Stimulated activated CD4-positive, alpha-beta T cell treated with anti-CD3 and anti-CD28 coated beads, Interleukin-1b, Interleukin-23, amount 100 ng/mL, for 4 hours (primary cell): ENCODE measurements around the gene FABP7.

ENCODE experiments used
- DNase-seq, 2 donors: peaks; one replicate each; pipeline ENCODE4 v3.0.0-alpha.2; 2020; ENCODE audit warnings: low read depth in 2 of 2

FABP7 gene

DNA sequence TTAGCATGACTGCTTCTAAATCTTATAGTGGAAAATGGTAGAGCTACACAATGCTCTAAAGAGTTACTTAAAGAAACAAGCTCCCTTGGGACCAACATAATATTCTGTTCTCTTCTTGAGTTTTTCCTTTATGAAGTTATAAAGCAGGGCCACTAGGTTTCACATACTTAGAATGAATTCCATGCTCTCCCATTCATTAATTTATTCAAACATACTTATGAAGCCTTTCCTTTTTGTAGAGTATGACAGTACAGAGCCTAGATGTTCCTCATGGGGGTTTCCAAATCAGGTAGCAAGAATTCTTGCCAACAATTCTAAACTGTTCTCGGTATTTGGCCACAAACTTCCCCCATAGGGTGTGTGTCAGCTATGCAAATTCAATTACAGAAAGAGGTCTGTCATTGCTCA, 20.6 kb upstream of the FABP7 start:
- no peak for DNase-seq

DNA sequence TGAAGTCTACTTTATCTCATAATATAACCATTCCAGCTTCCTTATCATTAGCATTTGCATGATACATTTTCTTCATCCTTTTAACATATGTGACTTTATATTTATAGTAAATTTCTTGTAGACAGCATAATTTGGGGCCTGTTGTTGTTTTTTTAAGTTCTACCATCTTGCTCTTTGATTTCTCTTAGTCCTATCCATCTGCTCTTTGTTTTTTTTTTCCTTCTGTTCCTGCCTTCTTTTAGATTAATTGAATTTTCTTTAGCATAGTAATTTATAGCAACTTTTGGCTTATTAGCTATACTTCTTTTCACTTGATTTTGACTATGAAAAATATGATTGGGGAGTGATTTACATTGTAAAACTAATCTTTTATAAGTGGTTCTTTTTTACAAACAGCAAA, 19.2 kb upstream of the FABP7 start:
- no peak for DNase-seq

- DNase-seq: no peak
These were observed 13.3 kb upstream of the FABP7 start for GRCh38 chr6:122766256-122766655.

DNA sequence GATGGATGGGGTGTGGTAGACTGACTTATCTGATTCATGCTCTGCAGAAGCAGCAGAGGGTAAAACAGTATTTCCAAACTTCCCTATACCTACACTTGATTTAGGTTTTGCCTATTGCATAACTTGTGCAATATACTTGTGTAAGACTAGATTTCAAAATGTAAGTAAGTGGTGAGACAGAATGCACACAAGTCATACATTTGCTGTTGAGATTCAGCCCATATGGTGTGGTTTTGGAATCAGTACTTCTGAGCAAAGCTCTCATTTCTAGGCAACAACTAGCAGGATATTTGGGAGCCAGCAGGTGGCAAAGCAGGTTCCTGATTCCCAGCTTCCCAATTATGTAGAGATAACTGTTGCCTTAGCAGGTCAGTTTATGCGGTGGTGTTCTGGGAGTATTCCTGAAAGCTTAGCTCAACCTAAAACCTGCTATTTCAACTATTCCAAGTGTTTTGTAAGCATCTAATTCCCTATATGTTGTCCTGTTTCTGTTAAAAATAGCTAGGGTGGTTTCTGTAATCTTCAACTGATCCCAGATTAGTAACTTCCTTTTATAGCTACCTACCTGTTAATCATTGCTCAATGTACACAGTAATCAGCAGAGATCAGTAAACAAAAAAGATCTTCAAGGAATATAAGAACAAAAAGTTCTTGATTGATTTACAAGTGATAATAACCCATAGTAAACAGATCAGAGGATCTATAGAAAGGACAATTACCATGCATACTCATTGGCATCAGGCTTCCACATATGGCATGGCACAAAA, 8.5 kb upstream of the FABP7 start:
- no peak for DNase-seq

DNA sequence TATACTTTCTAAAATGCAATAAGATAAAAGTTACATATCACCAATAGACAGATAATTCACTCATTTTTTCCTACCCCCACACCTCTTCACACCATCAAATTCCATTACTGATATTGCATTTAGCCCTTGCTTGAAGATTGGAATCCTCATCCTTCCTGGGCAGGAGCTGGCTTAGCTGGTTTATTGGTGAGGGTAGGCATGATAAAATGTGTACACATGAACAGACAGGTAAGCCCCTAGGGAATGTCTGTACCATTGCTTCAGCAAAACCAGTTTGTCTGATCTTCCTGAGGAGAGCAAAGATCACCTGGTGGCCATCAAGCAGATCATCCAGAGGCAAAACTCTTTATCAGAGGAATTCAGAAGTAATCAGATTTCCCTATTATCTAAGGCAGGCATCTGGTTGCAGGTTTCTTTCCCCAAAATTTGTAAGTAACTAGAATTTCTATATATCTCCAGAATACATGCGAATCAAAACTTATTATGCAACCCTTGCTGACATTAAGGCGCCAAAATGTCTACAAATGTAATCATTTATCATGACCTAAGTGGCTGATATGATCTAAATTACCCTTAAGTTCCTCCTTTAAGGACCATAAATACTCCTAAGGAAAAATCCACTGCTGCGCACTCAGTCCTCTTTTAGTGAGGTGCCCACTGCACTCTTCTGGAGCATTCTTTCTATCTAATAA, 6.6 kb upstream of the FABP7 start:
- no peak for DNase-seq

DNA sequence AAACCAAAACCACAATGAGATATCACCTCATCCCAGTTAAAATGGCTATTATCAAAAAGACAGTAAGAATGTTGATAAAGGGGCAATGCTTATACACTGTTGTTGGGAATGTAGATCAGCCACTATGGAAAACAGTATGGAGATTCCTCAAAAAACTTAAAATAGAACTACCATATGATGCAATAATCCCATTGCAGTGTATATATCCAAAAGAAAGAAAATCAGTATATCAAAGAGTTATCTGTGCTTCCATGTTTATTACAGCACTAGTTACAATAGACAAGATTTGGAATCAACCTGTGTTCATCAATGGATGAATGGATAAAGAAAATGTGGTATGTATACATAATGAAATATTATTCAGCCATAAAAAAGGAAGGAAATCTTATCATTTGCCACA, 3.5 kb upstream of the FABP7 start:
- no peak for DNase-seq

DNA sequence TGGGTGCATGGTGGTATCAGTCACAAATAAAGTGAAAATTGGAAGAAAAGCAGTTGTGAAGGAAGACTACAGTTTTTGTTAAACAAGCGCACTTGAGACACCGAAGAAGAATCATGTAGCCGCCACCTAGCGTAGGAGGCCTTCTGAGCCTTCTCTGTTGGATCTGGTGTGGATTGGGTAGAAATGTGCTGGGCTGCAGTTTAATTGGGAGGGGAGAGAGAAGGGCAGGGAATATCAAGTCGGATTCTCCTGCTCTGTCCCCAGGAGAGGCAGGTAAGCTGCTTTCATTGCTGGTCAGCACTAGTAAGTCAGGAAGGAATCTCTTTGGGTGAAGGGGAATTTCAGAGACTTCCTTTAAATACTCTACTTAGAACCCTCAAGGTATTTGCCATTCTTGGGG, 1.2 kb upstream of the FABP7 start:
- no peak for DNase-seq

DNA sequence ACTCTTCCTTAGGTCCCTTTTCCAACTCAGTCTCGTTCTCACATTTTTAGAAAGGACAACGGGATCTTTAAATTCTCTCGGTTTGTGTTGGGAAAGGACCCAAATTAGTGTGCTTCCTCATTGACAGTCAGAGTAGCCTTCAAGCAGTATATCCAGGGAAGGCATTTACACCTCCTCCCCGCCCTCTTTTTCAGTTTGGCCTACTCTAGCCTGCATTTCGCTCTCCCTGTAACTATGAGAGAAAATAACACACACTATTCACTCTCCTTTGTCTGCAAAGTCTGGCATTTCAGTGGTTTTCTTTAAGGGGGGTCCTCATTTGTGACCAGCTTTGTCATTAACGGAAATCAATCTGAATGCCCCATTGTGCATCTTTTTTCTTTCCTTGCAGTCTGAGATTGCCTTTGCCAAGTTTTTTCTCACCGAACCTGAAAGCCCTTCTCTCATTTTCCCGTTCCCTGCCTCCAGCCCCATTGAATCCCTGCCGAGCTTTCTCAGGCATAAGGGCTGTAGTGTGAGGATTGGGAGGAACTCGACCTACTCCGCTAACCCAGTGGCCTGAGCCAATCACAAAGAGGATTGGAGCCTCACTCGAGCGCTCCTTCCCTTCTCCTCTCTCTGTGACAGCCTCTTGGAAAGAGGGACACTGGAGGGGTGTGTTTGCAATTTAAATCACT, 393 bp upstream of the FABP7 start:
- no peak for DNase-seq

DNA sequence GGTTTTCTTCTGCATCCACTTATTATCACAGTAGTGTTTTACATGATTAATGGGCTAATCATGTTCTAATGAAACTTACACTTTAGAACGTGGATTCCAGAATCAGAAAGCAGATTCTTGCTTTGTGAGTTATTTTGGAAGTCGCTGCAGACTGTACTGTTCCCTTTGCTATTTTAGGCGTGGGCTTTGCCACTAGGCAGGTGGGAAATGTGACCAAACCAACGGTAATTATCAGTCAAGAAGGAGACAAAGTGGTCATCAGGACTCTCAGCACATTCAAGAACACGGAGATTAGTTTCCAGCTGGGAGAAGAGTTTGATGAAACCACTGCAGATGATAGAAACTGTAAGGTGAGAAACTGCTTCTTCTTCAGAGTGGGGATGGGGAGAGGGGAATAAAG, 598 bp downstream of the FABP7 start:
- DNase-seq: no peak

DNA sequence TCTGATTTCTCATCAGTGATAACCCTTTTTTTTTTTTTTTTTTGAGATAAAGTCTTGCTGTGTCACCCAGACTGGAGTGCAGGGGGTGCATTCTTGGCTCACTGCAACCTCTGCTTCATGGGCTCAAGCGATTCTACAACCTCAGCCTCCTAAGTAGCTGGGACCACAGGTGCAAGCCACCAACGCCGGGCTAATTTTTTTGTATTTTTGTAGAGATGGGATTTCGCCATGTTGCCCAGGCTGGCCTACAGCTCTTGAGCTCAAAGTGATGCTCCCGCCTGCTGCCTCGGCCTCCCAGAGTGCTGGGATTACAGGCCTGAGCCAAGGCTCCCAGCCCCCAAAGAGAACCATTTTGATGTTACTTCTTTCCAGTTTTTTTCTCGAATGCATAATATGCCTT, 2.2 kb downstream of the FABP7 start:
- no peak for DNase-seq

DNA sequence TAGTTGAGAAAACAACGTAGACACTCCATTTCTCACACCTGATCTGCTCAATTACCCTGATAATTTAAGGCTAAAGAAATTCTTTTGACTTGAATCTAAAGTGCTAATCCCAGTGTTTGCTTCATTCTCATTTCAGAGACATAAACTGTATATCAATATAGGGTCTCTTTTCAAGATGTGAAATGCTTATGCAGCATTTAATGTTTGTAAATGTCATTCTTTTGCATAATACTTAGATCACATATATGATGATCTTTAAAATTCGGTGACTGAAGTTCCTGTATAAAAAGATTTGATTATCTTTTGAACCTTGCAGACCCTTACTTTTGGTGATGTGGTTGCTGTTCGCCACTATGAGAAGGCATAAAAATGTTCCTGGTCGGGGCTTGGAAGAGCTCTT, 3.9 kb downstream of the FABP7 start:
- DNase-seq: no peak

GRCh38 chr6:122785891-122786290, 6.4 kb downstream of the FABP7 start:
- DNase-seq: no peak

DNA sequence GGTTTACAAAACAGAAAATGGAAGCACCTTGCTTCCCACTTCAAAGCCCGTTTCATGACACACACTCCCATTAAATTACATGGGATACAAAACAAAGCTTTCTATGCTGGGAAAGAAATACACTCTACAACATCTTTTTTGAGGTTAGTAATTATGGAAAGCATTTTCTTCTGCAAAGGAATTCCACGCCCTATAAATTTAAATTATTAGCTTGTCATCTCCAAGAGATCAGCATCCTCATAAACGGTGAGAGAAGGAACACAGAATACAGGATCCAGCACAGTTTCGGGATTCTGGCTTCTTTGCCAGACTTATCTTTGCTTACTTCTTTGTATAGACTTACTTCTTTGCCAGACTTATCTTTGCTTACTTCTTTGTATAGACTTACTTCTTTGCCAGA, 8.2 kb downstream of the FABP7 start:
- no peak for DNase-seq

DNA sequence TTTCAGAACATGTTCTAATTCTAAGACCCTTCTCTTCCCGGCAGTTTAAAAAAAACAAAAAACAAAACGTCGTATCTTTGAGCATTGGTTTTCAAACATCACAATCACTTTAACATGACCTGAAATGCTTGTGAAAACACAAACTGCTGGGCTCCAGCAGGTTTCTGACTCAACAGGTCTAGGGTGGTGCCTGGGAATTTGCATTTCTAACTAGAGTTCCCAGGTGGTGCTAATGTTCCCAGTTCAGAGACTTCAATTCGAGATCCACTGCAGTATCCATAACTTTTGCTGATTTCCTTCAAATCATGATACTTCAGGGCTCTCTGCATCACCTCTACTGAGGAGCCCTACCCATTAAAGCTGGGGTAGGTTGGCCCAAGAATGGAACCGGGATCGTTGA, 8.7 kb downstream of the FABP7 start:
- no peak for DNase-seq

- DNase-seq: no peak
These were observed 9.2 kb downstream of the FABP7 start for GRCh38 chr6:122788663-122789181.

DNA sequence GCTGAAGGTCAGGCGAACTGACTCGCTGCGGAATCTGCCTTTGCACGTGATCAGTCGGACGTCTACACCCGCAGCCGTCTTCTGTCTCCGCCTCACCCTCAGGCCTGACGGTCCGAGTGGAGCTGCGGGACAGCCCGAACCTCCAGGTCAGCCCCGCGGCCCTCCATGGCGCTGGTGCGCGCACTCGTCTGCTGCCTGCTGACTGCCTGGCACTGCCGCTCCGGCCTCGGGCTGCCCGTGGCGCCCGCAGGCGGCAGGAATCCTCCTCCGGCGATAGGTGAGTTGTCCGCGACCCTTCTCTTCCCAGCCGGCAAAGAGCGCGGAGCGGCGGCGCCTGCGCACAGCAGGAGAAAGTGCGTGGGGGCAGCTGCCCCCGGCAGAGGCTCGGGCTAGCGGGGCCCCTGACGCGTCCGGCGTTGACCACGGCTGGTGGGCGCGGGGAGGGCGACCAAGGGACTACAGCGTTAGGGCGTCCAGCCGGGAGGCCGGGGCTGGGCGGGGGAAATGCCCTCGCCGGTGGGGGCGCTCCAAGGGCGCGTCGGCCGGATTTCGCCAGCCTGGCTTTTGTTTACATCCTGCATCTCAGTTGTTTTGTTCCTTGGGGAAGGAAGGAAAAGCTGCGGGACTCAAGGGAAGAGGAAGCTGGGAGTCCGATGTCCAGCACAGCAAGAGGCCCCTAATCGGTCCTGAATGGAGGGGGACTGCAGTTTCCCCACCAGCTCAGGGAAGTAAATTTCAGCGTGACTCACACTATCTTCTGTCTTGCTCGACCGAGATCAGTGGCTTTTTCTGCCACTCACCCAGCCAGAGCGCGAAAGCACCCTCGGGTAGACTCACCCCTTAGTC, 9.9 kb downstream of the FABP7 start, which contains the start of gene SMPDL3A:
Gene SMPDL3A, plus strand, starts transcription at position 77 of the 846 bp plus-strand sequence. Its CDS starts 89 bp downstream, at position 166.
- DNase-seq: no peak

DNA sequence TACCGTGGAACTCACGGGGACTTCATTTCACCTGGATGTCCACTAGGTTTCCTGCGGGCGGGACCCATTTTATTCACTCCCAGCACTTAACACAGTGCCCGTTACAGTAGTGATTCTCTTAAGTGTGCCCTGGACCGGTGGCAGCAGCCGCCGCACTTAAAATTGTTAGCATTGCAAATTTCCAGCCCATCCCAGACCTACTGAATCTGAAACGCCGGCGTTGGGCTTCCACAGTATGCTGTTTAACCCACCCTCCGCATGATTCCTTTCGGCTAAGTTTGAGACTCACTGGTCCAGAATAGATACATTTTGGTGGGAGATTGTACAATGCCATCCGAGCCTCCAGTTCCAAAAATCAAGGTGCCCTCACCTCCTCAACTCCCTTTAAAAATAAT, 10.5 kb downstream of the FABP7 start:
- DNase-seq: no peak

DNA sequence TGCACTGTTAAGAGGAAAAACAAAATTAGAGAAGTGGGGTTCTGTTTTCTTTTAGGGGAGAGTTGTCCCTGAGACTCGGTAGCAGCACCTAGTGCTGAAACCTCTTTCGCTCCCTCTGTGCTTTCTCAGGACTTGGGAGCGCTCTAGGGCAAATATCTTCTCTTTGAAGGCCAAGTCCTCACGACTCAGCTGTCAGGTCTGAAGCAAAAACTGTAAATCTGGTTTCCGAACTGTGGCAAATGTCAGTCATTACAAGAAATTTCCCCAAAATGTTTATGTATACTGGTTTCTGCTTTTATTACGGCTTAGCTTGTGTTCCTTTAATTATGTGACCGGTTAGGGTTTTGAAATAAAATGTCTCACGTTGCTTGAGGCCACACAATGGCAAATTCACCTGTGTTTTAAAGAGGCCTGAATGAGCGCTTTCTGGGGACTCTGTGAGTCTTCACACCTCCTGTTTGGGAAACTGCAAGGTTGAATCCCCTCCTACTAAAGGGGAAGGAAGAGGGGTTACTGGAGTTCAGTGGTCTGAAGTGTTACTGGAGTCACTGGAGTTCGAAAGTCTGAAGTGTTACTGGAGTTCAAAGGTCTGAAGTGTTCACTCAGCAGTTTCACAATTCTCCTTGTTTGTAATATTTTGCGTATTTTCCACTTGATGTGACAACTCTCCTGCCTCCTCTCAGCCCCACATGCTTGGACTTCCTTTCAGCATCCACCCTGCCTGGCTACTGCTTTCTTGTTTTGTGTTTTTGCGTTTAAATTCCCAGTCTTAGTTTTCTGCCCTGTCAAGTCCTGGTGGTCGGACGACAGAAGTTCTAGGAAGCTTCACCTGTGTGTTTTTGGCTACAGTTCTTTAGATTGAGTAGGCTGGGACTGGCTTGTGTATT, 11.2 kb downstream of the FABP7 start:
- no peak for DNase-seq

DNA sequence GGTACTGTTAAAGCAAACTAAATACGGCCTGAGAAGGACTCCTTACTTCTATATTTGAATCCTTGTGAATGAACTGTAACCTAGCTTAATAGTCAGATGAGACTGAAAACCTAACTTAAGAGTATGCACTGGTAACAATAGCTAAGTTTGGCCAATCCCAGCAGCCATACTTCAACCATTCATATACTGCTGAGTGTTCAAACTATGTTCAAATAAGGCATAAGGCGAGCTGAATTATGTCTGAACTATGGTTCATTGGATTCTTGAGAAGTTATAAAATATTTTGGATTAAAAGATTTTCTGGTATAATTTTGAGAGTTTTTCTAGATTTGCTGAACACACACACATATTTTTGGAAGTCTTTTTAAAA, 11.8 kb downstream of the FABP7 start:
- no peak for DNase-seq

GRCh38 chr6:122792766-122793165, 13.2 kb downstream of the FABP7 start:
- no peak for DNase-seq

GRCh38 chr6:122797537-122797936, 18.0 kb downstream of the FABP7 start:
- no peak for DNase-seq
